K562 (cell line): ENCODE results near the gene SKIC8. TPM values are rescaled to one million over a fixed set of nuclear protein-coding genes. Genes with fewer than 3 reads are reported as not detected.

Source experiments
- ATAC-seq: fragments of 200-7000 bp; cut with Tn5 transposase; 3 replicates; pipeline ENCODE4 v1.9.1; 2020; ENCODE audit warnings: moderate library complexity
- BruUV-seq: library from RNA; stranded (reverse); fragments of 400-500 nt; replicated peaks from 2 replicates; lab custom pipeline; 2021; lab: Mats Ljungman, UMichigan
- CTCF ChIA-PET: fragments of 300-600 bp; formaldehyde crosslinking; extraction: SDS; loops from one replicate; lab custom pipeline; 2021; ENCODE audit warnings: low intra/inter-chr PET ratio; lab: Yijun Ruan, JAX
- POLR2A ChIA-PET: fragments of 300-600, 350-650 bp; sonication (Branson Sonifier 250); formaldehyde crosslinking; extraction: SDS; loops from one replicate; lab custom pipeline; 2021; ENCODE audit warnings: antibody characterized with exemption, inconsistent platforms; lab: Yijun Ruan, JAX
- DNase-seq, 4 experiments: peaks; one replicate each; pipeline versions ENCODE4 v3.0.0 to v3.0.0-alpha.2; 2011 to 2018; ENCODE audit warnings: low spot score in 3 of 4, mixed read lengths in 3 of 4; ENCODE audit errors: extremely low read depth in 1 of 4
- FAIRE-seq: peaks from 2 replicates; lab custom pipeline; 2011; peaks lifted over from hg19 to GRCh38; lab: Jason Lieb, UNC
- H2AFZ ChIP-seq: 2 replicates; pipeline ENCODE4 v1.6.0; 2011; ENCODE audit warnings: low read depth, low read length, control low read depth, inconsistent platforms
- H3K27ac ChIP-seq: fragments of 200-600 bp; 3 replicates; pipeline ENCODE4 v1.8.0; 2011; ENCODE audit warnings: low read depth, mild to moderate bottlenecking, control low read depth, inconsistent platforms, low read length, moderate library complexity, mixed read lengths; ENCODE audit errors: extremely low read depth
- H3K27me3 ChIP-seq, 2 experiments: fragments of 300-600 bp in 1 of 2; 2 replicates in 1 of 2; 3 replicates in 1 of 2; pipeline versions ENCODE4 v1.6.0 to v1.8.0; 2011; ENCODE audit warnings: inconsistent platforms in 2 of 2, low read length in 2 of 2, mild to moderate bottlenecking in 1 of 2, mixed read lengths in 1 of 2, moderate library complexity in 1 of 2; ENCODE audit not compliant: control insufficient read depth in 2 of 2, insufficient read depth in 2 of 2
- H3K36me3 ChIP-seq: fragments of 300-600 bp; 3 replicates; pipeline ENCODE4 v1.8.0; 2011; ENCODE audit warnings: mild to moderate bottlenecking, low read length, inconsistent platforms; ENCODE audit not compliant: control insufficient read depth, insufficient read depth
- H3K4me1 ChIP-seq, 2 experiments: fragments of 200-600 bp in 1 of 2; replicated peaks in 1 of 2; 2 replicates in 1 of 2; 3 replicates in 1 of 2; pipeline versions ENCODE4 v1.5.1 to v1.8.0; 2011; ENCODE audit warnings: inconsistent platforms in 2 of 2, low read length in 2 of 2, mild to moderate bottlenecking in 1 of 2, mixed read lengths in 1 of 2, moderate library complexity in 1 of 2; ENCODE audit not compliant: control insufficient read depth in 2 of 2, insufficient read depth in 2 of 2
- H3K4me2 ChIP-seq: 2 replicates; pipeline ENCODE4 v1.6.1; 2011; ENCODE audit warnings: low read length, control low read depth, inconsistent platforms, mixed read lengths; ENCODE audit not compliant: insufficient read depth
- H3K4me3 ChIP-seq: fragments of 200-600 bp; sonication (generic), shearing (Covaris generic); 2 replicates; pipeline ENCODE4 v1.5.1; 2016; ENCODE audit warnings: control low read depth, inconsistent platforms
- H3K79me2 ChIP-seq: fragments of 200-600 bp; 3 replicates; pipeline ENCODE4 v1.8.0; 2011; ENCODE audit warnings: low read length, inconsistent platforms; ENCODE audit not compliant: control insufficient read depth, insufficient read depth
- H3K9ac ChIP-seq, 2 experiments: 2 replicates each; pipeline versions ENCODE4 v1.6.0 to v1.6.1; 2011; ENCODE audit warnings: low read depth in 2 of 2, low read length in 2 of 2, control low read depth in 1 of 2, inconsistent platforms in 1 of 2, mild to moderate bottlenecking in 1 of 2, mixed read lengths in 1 of 2; ENCODE audit not compliant: insufficient read depth in 1 of 2
- H3K9me1 ChIP-seq: one replicate; pipeline ENCODE4 v1.6.0; 2011; ENCODE audit warnings: inconsistent platforms, mild to moderate bottlenecking, low read length, moderate library complexity; ENCODE audit not compliant: control insufficient read depth, insufficient read depth
- H3K9me3 ChIP-seq: replicated peaks from 2 replicates; pipeline ENCODE4 v1.5.1; 2011; ENCODE audit warnings: low read depth, low read length, inconsistent platforms; ENCODE audit not compliant: control insufficient read depth, insufficient read depth
- H4K20me1 ChIP-seq: replicated peaks from 2 replicates; pipeline ENCODE4 v1.6.1; 2011; ENCODE audit warnings: low read length, inconsistent platforms, mixed read lengths; ENCODE audit not compliant: control insufficient read depth, insufficient read depth
- HCFC1 ChIP-seq: IDR thresholded peaks from 2 replicates; pipeline ENCODE4 v1.6.1; 2012; ENCODE audit warnings: low read depth, low read length, improper control_type of control experiment
- MAZ ChIP-seq, 2 experiments: fragments of 450-650 bp in 1 of 2; sonication (generic) in 1 of 2; formaldehyde crosslinking; IDR thresholded peaks in 1 of 2; conservative IDR thresholded peaks in 1 of 2; 2 replicates each; pipeline versions ENCODE4 v1.4.0 to v1.5.0; 2020; ENCODE audit warnings: mild to moderate bottlenecking in 1 of 2, missing genetic modification reagents in 1 of 2
- PHF21A ChIP-seq: fragments of 450-650 bp; IDR thresholded peaks from 2 replicates; pipeline ENCODE4 v1.6.1; 2017; ENCODE audit warnings: low read depth, borderline replicate concordance
- PPARD ChIP-seq: fragments of 250-450 bp; sonication (Bioruptor Pico); IDR thresholded peaks from 2 replicates; pipeline ENCODE4 v1.8.0; 2022; ENCODE audit warnings: inconsistent platforms, mild to moderate bottlenecking, moderate library complexity
- RFX7 ChIP-seq: fragments of 250-450 bp; sonication (Bioruptor Pico); IDR thresholded peaks from 2 replicates; pipeline ENCODE4 v1.5.1; 2021; ENCODE audit warnings: mild to moderate bottlenecking
- SIX5 ChIP-seq, 2 experiments: IDR thresholded peaks; 2 replicates each; pipeline ENCODE4 v1.6.1; 2011; ENCODE audit warnings: low read length in 2 of 2, borderline replicate concordance in 1 of 2, low read depth in 1 of 2, mild to moderate bottlenecking in 1 of 2, moderate library complexity in 1 of 2; ENCODE audit not compliant: insufficient read depth in 1 of 2
- SMARCB1 ChIP-seq: IDR thresholded peaks from 2 replicates; pipeline ENCODE4 v1.6.1; 2011; ENCODE audit warnings: improper control_type of control experiment, low read depth; ENCODE audit not compliant: insufficient read length
- ZC3H4 ChIP-seq: sonication (generic); formaldehyde crosslinking; IDR thresholded peaks from 2 replicates; pipeline ENCODE4 v1.9.0; 2021; ENCODE audit warnings: missing genetic modification reagents, borderline replicate concordance
- ZNF324 ChIP-seq: fragments of 250-450 bp; sonication (Bioruptor Pico); IDR thresholded peaks from 2 replicates; pipeline ENCODE4 v1.4.0; 2020; ENCODE audit warnings: mild to moderate bottlenecking
- ZNF444 ChIP-seq: fragments of 250-450 bp; sonication (Bioruptor Pico); IDR thresholded peaks from 2 replicates; pipeline ENCODE4 v1.4.0; 2020; ENCODE audit warnings: mild to moderate bottlenecking, moderate library complexity
- ZNF57 ChIP-seq: fragments of 450-650 bp; formaldehyde crosslinking; IDR thresholded peaks from 2 replicates; pipeline ENCODE4 v1.4.0; 2020; ENCODE audit warnings: mild to moderate bottlenecking, moderate library complexity
- WGBS: fragments of 100-300 bp; shearing (Covaris generic); methylation state at CpG from one replicate; pipeline ENCODE4 v1.1.6; 2016; ENCODE audit warnings: low coverage, mixed read lengths; ENCODE audit not compliant: insufficient coverage; ENCODE audit errors: missing lambda C conversion rate; 5-methylcytosine and 5-hydroxymethylcytosine counted together
- in situ Hi-C: fragments of 300-500 bp; cut with MboI; formaldehyde crosslinking; loops from 4 replicates; pipeline ENCODE4 v1.15.0; 2018; ENCODE audit warnings: inconsistent platforms, mixed read lengths
- intact Hi-C: fragments of 100-400 bp; cut with micrococcal nuclease; formaldehyde crosslinking; loops from 2 replicates; pipeline ENCODE4 v1.14.2; 2022
- polyA plus RNA-seq, 8 experiments: library from polyadenylated mRNA; depleted of rRNA in 4 of 8; stranded (reverse) in 5 of 8; unstranded in 3 of 8; fragments of >200 nt; fragmentation: Nextera tagmentation in 2 of 8; fragmentation: Illumina TruSeq in 1 of 8; extraction: Ambion mirVana in 2 of 8; extraction: Trizol in 1 of 8; gene quantifications; 2 replicates each; pipeline versions ENCODE4 v1.2.1 to v1.2.3, GENCODE V29; 2011 to 2014; ENCODE audit warnings: inconsistent platforms in 1 of 8, missing spikeins in 1 of 8
- total RNA-seq, 7 experiments: library from RNA; depleted of rRNA in 6 of 7; stranded (reverse); fragments of >200 nt in 6 of 7; fragmentation: Illumina TruSeq in 2 of 7; extraction: Trizol in 2 of 7; gene quantifications; 2 replicates each; pipeline versions ENCODE4 v1.2.1 to v1.2.3, GENCODE V29; 2011 to 2021; ENCODE audit warnings: low replicate concordance in 1 of 7
- TF ChIP-seq, protein P1 (sequence below): sonication (generic); formaldehyde crosslinking; IDR thresholded peaks from 2 replicates; pipeline ENCODE4 v1.8.0; 2022; ENCODE audit warnings: mild to moderate bottlenecking, missing genetic modification reagents, borderline replicate concordance
- TF ChIP-seq, protein P2 (sequence below): fragments of 250-450 bp; sonication (Bioruptor Pico); IDR thresholded peaks from 2 replicates; pipeline ENCODE4 v1.5.1; 2021; ENCODE audit warnings: mild to moderate bottlenecking

The SKIC8 gene
- total and polyA plus RNA-seq, 9 of the 15 experiments (the other 6 are each of a cell fraction or from before 2014, with no cell fraction given) = 79.5 to 389 (median 146) TPM

DNA sequence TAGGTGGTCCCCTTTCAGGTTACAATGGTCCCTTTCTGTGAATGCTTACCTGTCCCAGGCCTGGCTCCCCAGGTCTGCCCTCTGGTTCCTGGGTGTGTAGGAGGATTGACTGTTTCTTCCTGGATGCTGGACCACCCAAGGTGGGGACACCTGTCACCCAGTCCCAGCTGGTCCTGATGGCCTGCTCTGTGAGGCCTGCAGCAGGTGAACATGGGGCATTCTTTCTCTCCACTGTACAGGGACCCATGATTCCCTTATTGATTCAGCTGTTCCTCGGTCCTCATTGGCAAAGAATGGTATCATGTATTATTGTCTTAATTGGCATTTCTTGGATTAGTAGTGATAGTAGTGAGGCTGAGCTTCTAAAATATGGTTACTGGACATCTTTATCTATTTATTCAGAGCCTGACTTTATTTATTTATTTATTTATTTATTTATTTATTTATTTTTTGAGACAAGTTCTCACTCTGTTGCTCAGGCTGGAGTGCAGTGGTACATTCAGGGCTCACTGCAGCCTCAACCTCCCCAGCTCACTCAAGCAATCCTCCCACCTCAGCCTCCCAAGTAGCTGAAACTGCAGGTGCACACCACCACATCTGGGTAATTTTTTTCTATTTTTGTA, 43.9 kb downstream of the SKIC8 start:
- Histone ChIP-seq H3K27me3 (no peaks in the 10 kb centered on the region), H3K36me3 (no peaks in the 10 kb centered on the region), H3K9ac (no peak overlapping the region), H3K4me2 (no peak overlapping the region), H3K79me2 (no peaks in the 10 kb centered on the region), H4K20me1 (no peaks in the 10 kb centered on the region), H3K9me3 (no peaks in the 10 kb centered on the region), H3K4me1 (peaks cover 0 to 7% of the 10 kb centered on the region in 2 experiments; a peak in 2 of 5 replicates), H3K4me3 (no peak overlapping the region), H3K9me1 (no peaks in the 10 kb centered on the region), H3K27ac (no peak overlapping the region), H2AFZ (no peak overlapping the region)
- POLR2A ChIA-PET = interaction anchor here (1.2 to 1.3 kb wide), 2 partner anchors 43 to 135 kb away, joined by 3 read pairs; no protein-coding TSS in a partner anchor
- intact Hi-C loops = no loop called here
- no peak for FAIRE-seq
- TF ChIP-seq, protein P1, sequence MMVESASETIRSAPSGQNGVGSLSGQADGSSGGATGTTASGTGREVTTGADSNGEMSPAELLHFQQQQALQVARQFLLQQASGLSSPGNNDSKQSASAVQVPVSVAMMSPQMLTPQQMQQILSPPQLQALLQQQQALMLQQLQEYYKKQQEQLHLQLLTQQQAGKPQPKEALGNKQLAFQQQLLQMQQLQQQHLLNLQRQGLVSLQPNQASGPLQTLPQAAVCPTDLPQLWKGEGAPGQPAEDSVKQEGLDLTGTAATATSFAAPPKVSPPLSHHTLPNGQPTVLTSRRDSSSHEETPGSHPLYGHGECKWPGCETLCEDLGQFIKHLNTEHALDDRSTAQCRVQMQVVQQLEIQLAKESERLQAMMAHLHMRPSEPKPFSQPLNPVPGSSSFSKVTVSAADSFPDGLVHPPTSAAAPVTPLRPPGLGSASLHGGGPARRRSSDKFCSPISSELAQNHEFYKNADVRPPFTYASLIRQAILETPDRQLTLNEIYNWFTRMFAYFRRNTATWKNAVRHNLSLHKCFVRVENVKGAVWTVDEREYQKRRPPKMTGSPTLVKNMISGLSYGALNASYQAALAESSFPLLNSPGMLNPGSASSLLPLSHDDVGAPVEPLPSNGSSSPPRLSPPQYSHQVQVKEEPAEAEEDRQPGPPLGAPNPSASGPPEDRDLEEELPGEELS = no peak
- TF ChIP-seq HCFC1 (no peak), ZNF324 (no peak), PHF21A (no peak), ZNF444 (CRISPR knock-in tag) (no peak), MAZ (CRISPR knock-in tag; conservative IDR thresholded peaks at IDR 0.05 in 1 of 2, IDR thresholded peaks at IDR 0.05 in 1 of 2) (no peak), SIX5 (IDR thresholded peaks at IDR 0.05; ENCODE audit: borderline replicate concordance in 1 of 2, insufficient read depth in 1 of 2, low read depth in 1 of 2, low read length in 2 of 2) (no peak), ZNF57 (CRISPR knock-in tag) (no peak), PPARD (CRISPR knock-in tag) (no peak), RFX7 (CRISPR knock-in tag) (no peak), ZC3H4 (CRISPR knock-in tag) (no peak), SMARCB1 (no peak)
- TF ChIP-seq, protein P2, sequence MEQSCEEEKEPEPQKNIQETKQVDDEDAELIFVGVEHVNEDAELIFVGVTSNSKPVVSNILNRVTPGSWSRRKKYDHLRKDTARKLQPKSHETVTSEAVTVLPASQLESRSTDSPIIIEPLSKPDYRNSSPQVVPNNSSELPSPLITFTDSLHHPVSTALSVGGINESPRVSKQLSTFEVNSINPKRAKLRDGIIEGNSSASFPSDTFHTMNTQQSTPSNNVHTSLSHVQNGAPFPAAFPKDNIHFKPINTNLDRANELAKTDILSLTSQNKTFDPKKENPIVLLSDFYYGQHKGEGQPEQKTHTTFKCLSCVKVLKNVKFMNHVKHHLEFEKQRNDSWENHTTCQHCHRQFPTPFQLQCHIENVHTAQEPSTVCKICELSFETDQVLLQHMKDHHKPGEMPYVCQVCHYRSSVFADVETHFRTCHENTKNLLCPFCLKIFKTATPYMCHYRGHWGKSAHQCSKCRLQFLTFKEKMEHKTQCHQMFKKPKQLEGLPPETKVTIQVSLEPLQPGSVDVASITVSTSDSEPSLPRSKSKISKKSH (CRISPR knock-in tag) = no peak
- BruUV-seq = no TSS peak
- 27% methylated on average over 1 of the region's 1 CpG for WGBS
- in situ Hi-C loops = no loop called here
- DNase-seq = no peak
- ATAC-seq = no peak
- CTCF ChIA-PET = no interaction called here
